GM12891 (cell line): ENCODE data around the gene GGT1.

ENCODE experiments used
- POLR2A ChIP-seq: IDR thresholded peaks from 2 replicates; pipeline ENCODE4 v1.6.1; 2011; ENCODE audit warnings: low read depth, low read length, control low read depth
- POLR2AphosphoS5 ChIP-seq: IDR thresholded peaks from 2 replicates; pipeline ENCODE4 v1.6.1; 2011; ENCODE audit warnings: low read depth, low read length, control low read depth
- POU2F2 ChIP-seq: IDR thresholded peaks from 2 replicates; pipeline ENCODE4 v1.6.1; 2011; ENCODE audit warnings: low read depth, mild to moderate bottlenecking, control low read depth, low read length, moderate library complexity

GRCh38 chr22:24599514-24599913, 3.5 kb upstream of the GGT1 start:
- no peak for TF ChIP-seq POLR2A
- TF ChIP-seq POU2F2: no peak
- TF ChIP-seq POLR2AphosphoS5: no peak
